GM18511 (cell line): ENCODE data around the gene ARSB.
"Not testable (repeated sequence)": the region's sequence is repeated elsewhere in the genome, so short reads cannot be mapped to it uniquely, and the experiment has no call there.

ENCODE experiments used
- ATAC-seq: cut with Tn5 transposase; IDR thresholded peaks from one replicate; pipeline ENCODE4 v1.9.1; 2021; ENCODE audit warnings: mild to moderate bottlenecking, moderate library complexity; ENCODE audit not compliant: unreplicated experiment

The ARSB gene

GRCh38 chr5:78785454-78785853, 199.7 kb downstream of the ARSB start:
- ATAC-seq, result no peak

- ATAC-seq, result no peak
Observed at GRCh38 chr5:78783434-78784130, 201.5 kb downstream of the ARSB start.

- ATAC-seq, result no peak
Observed at GRCh38 chr5:78782728-78783127, 202.4 kb downstream of the ARSB start.

GRCh38 chr5:78781611-78782286, 203.4 kb downstream of the ARSB start:
- ATAC-seq, result no peak

- no peak for ATAC-seq
Observed at GRCh38 chr5:78779771-78780616, 205.1 kb downstream of the ARSB start.

- no peak for ATAC-seq
Observed at GRCh38 chr5:78779262-78779661, 205.8 kb downstream of the ARSB start.

GRCh38 chr5:78778538-78778937, 206.6 kb downstream of the ARSB start:
- ATAC-seq, result no peak

GRCh38 chr5:78777901-78778300, 207.2 kb downstream of the ARSB start:
- ATAC-seq, result no peak

- ATAC-seq, result no peak
Observed at GRCh38 chr5:78776637-78777036, 208.5 kb downstream of the ARSB start.

- no peak for ATAC-seq
Observed at GRCh38 chr5:78773655-78774054, 211.5 kb downstream of the ARSB start.

GRCh38 chr5:78771260-78772205, 213.6 kb downstream of the ARSB start:
- no peak for ATAC-seq

- ATAC-seq, result no peak
Observed at GRCh38 chr5:78768781-78769380, 216.2 kb downstream of the ARSB start.

GRCh38 chr5:78766412-78766762, 218.7 kb downstream of the ARSB start:
- no peak for ATAC-seq

GRCh38 chr5:78765756-78766411, 219.2 kb downstream of the ARSB start:
- ATAC-seq, result no peak

- ATAC-seq, result no peak
Observed at GRCh38 chr5:78765116-78765515, 220.0 kb downstream of the ARSB start.

- ATAC-seq, result no peak
Observed at GRCh38 chr5:78763659-78764189, 221.4 kb downstream of the ARSB start.

GRCh38 chr5:78762743-78763142, 222.4 kb downstream of the ARSB start:
- not testable (repeated sequence) for ATAC-seq

- ATAC-seq, result no peak
Observed at GRCh38 chr5:78761840-78762239, 223.3 kb downstream of the ARSB start.

GRCh38 chr5:78760770-78761169, 224.3 kb downstream of the ARSB start:
- no peak for ATAC-seq
